A549 (cell line): ENCODE results near the gene CAMK1G. TPM values are rescaled to one million over a fixed set of nuclear protein-coding genes. Genes with fewer than 3 reads are reported as not detected.

Source experiments
- ATAC-seq, 2 experiments: fragments of 200-7000 bp in 1 of 2; fragments of >200 bp in 1 of 2; cut with Nextera tagmentation in 1 of 2; cut with Tn5 transposase in 1 of 2; 3 replicates each; pipeline versions ENCODE4 v1.8.0 to v1.9.1; 2018 to 2020; ENCODE audit warnings: mild to moderate bottlenecking in 1 of 2, moderate library complexity in 1 of 2
- CTCF ChIA-PET: fragments of 300-600 bp; sonication (Branson Sonifier 250); formaldehyde crosslinking; extraction: SDS; loops from one replicate; lab custom pipeline; 2021; ENCODE audit warnings: antibody characterized with exemption, inconsistent platforms; lab: Yijun Ruan, JAX
- POLR2A ChIA-PET: fragments of 350-600 bp; formaldehyde crosslinking; extraction: SDS; loops from one replicate; lab custom pipeline; 2021; ENCODE audit warnings: antibody characterized with exemption, inconsistent platforms; lab: Yijun Ruan, JAX
- DNase-seq, 2 experiments: peaks; one replicate each; pipeline versions ENCODE4 v3.0.0 to v3.0.0-alpha.2; 2011 to 2016; ENCODE audit warnings: low read depth in 1 of 2, low spot score in 1 of 2
- FAIRE-seq: peaks from 2 replicates; lab custom pipeline; 2011; peaks lifted over from hg19 to GRCh38; lab: Jason Lieb, UNC
- H3K27ac ChIP-seq, 2 experiments: fragments of >200 bp; sonication (Bioruptor Twin); formaldehyde crosslinking; 3 replicates each; pipeline ENCODE4 v1.5.1; 2016 to 2017
- H3K4me1 ChIP-seq: fragments of >200 bp; sonication (Bioruptor Twin); formaldehyde crosslinking; 3 replicates; pipeline ENCODE4 v1.6.1; 2016
- H3K4me2 ChIP-seq: fragments of >200 bp; sonication (Bioruptor Twin); formaldehyde crosslinking; 3 replicates; pipeline ENCODE4 v1.6.1; 2016
- H3K4me3 ChIP-seq: fragments of >200 bp; sonication (Bioruptor Twin); formaldehyde crosslinking; 3 replicates; pipeline ENCODE4 v1.5.1; 2016
- H3K9me3 ChIP-seq: fragments of >200 bp; sonication (Bioruptor Twin); formaldehyde crosslinking; 3 replicates; pipeline ENCODE4 v1.6.1; 2016
- CEBPB ChIP-seq, 2 experiments: fragments of >200 bp in 1 of 2; sonication (Bioruptor Twin) in 1 of 2; formaldehyde crosslinking in 1 of 2; IDR thresholded peaks; 2 replicates each; pipeline ENCODE4 v1.6.1; 2012 to 2016
- CTCF ChIP-seq: fragments of >200 bp; sonication (Bioruptor Twin); formaldehyde crosslinking; IDR thresholded peaks from 3 replicates; pipeline ENCODE4 v1.5.1; 2016
- EHMT2 ChIP-seq: fragments of 200-600 bp; sonication (generic); IDR thresholded peaks from 2 replicates; pipeline ENCODE4 v1.6.1; 2016; ENCODE audit warnings: antibody characterized with exemption, low read depth, mild to moderate bottlenecking, moderate library complexity
- FOSB ChIP-seq: fragments of 250-450 bp; sonication (Bioruptor Pico); IDR thresholded peaks from 2 replicates; pipeline ENCODE4 v1.5.0; 2020; ENCODE audit warnings: mild to moderate bottlenecking, moderate library complexity
- HEYL ChIP-seq: fragments of 250-450 bp; sonication (Bioruptor Pico); IDR thresholded peaks from 2 replicates; pipeline ENCODE4 v1.8.0; 2021; ENCODE audit warnings: mild to moderate bottlenecking, moderate library complexity
- HMGXB4 ChIP-seq: fragments of 250-450 bp; sonication (Bioruptor Pico); IDR thresholded peaks from 2 replicates; pipeline ENCODE4 v1.5.0; 2021; ENCODE audit warnings: mild to moderate bottlenecking, moderate library complexity, borderline replicate concordance
- HOXA7 ChIP-seq: fragments of 250-450 bp; sonication (Bioruptor Pico); IDR thresholded peaks from 2 replicates; pipeline ENCODE4 v1.5.0; 2020; ENCODE audit warnings: mild to moderate bottlenecking, moderate library complexity
- HOXB13 ChIP-seq: fragments of 250-450 bp; sonication (Bioruptor Pico); IDR thresholded peaks from 2 replicates; pipeline ENCODE4 v1.5.0; 2020; ENCODE audit warnings: low read depth, mild to moderate bottlenecking, moderate library complexity
- HOXB5 ChIP-seq: fragments of 250-450 bp; sonication (Bioruptor Pico); IDR thresholded peaks from 2 replicates; pipeline ENCODE4 v1.5.0; 2020; ENCODE audit warnings: mild to moderate bottlenecking, moderate library complexity
- MAFK ChIP-seq: fragments of 450-650 bp; IDR thresholded peaks from 2 replicates; pipeline ENCODE4 v1.6.1; 2014; ENCODE audit not compliant: partially characterized antibody
- MAZ ChIP-seq: fragments of 150-350 bp; IDR thresholded peaks from 2 replicates; pipeline ENCODE4 v1.6.1; 2014; ENCODE audit warnings: antibody characterized with exemption, low read depth, low read length, borderline replicate concordance
- NFE2L2 ChIP-seq: fragments of 150-350 bp; conservative IDR thresholded peaks from 2 replicates; pipeline ENCODE4 v1.6.1; 2014; ENCODE audit warnings: low read length
- NR3C1 ChIP-seq: fragments of >200 bp; sonication (Bioruptor Twin); formaldehyde crosslinking; IDR thresholded peaks from 3 replicates; pipeline ENCODE4 v1.6.1; 2017
- PBX3 ChIP-seq: IDR thresholded peaks from 2 replicates; pipeline ENCODE4 v1.6.1; 2012
- POLR2A ChIP-seq: IDR thresholded peaks from 2 replicates; pipeline ENCODE4 v1.6.1; 2012; ENCODE audit warnings: mild to moderate bottlenecking, low read length
- RARB ChIP-seq: fragments of 250-450 bp; sonication (Bioruptor Pico); IDR thresholded peaks from 2 replicates; pipeline ENCODE4 v1.8.0; 2021; ENCODE audit warnings: mild to moderate bottlenecking, moderate library complexity
- SREBF2 ChIP-seq: fragments of 450-650 bp; IDR thresholded peaks from 2 replicates; pipeline ENCODE4 v1.6.1; 2014; ENCODE audit warnings: mild to moderate bottlenecking, moderate library complexity
- TP53 ChIP-seq: fragments of 250-450 bp; sonication (Bioruptor Pico); IDR thresholded peaks from 2 replicates; pipeline ENCODE4 v1.5.0; 2021; ENCODE audit warnings: mild to moderate bottlenecking, moderate library complexity
- ZFP36 ChIP-seq: fragments of 450-650 bp; IDR thresholded peaks from 2 replicates; pipeline ENCODE4 v1.6.1; 2014; ENCODE audit warnings: borderline replicate concordance; ENCODE audit not compliant: partially characterized antibody
- WGBS: methylation state at CpG from one replicate; pipeline ENCODE4 v1.1.6; 2017; ENCODE audit errors: missing lambda C conversion rate; 5-methylcytosine and 5-hydroxymethylcytosine counted together
- polyA plus RNA-seq, 4 experiments: library from polyadenylated mRNA; depleted of rRNA in 3 of 4; stranded (reverse); fragments of >200 nt; fragmentation: RNase III in 1 of 4; extraction: RNeasy Plus Mini Kit Qiagen cat#74134 plus additional on column Dnase treatment in 1 of 4; gene quantifications; 2 replicates in 3 of 4; 3 replicates in 1 of 4; pipeline ENCODE4 v1.2.3, GENCODE V29; 2011 to 2017

Gene CAMK1G
- polyA plus RNA-seq, 2 of the 4 experiments (the other 2 are of a cell fraction), result 0.03 to 0.08 TPM

- Histone ChIP-seq H3K27ac (no peak overlapping the region), H3K4me3 (no peak overlapping the region), H3K4me2 (no peak overlapping the region)
- WGBS, result 61% methylated on average over 7 of the region's 7 CpGs
- FAIRE-seq (no peak), ATAC-seq (no peak)
- no peak for TF ChIP-seq HOXB5 (CRISPR knock-in tag)
- TF ChIP-seq MAZ, result no peak
- TF ChIP-seq, all 56 proteins: peak for 0
- no peaks in the 10 kb centered on the region for H3K4me1 ChIP-seq
- no peak for DNase-seq
- ChIA-PET POLR2A (no interaction called here), CTCF (interaction anchor here (0.6 to 2.8 kb wide), 11 partner anchors 7 to 436 kb away, joined by 3 to 13 read pairs (median 4); no protein-coding TSS in a partner anchor)
- no peaks in the 10 kb centered on the region for H3K9me3 ChIP-seq
Observed at GRCh38 chr1:209619696-209620486, 36.4 kb downstream of the CAMK1G start.

- ChIA-PET POLR2A (no interaction called here), CTCF (interaction anchor here (0.6 to 1.7 kb wide), 4 partner anchors 10 to 435 kb away, joined by 3 to 6 read pairs (median 4); no protein-coding TSS in a partner anchor)
- no peak for ATAC-seq
- TF ChIP-seq HOXA7 (CRISPR knock-in tag) (no peak), CTCF (no peak), TP53 (CRISPR knock-in tag) (no peak), RARB (CRISPR knock-in tag) (no peak), CEBPB (IDR thresholded peaks at IDR 0.05) (no peak), FOSB (CRISPR knock-in tag) (no peak), NR3C1 (no peak), HOXB13 (CRISPR knock-in tag) (no peak)
- no peak overlapping the region for H3K27ac ChIP-seq
- no peak for DNase-seq
- no peaks in the 10 kb centered on the region for H3K9me3 ChIP-seq
- H3K4me1 ChIP-seq, result no peaks in the 10 kb centered on the region
- no peak for FAIRE-seq
- no peak overlapping the region for H3K4me3 ChIP-seq
- 94% methylated on average over 3 of the region's 3 CpGs for WGBS
- no peak overlapping the region for H3K4me2 ChIP-seq
Observed at GRCh38 chr1:209620487-209620884, 37.0 kb downstream of the CAMK1G start.

- CTCF ChIA-PET, result no interaction called here
- no peak for DNase-seq
- FAIRE-seq, result no peak
- H3K4me3 ChIP-seq, result no peak overlapping the region
- no peaks in the 10 kb centered on the region for H3K4me1 ChIP-seq
- no peaks in the 10 kb centered on the region for H3K9me3 ChIP-seq
- ATAC-seq, result no peak
- WGBS, result 58% methylated on average over 4 of the region's 4 CpGs
- no peak overlapping the region for H3K27ac ChIP-seq
- POLR2A ChIA-PET, result no interaction called here
- no peak overlapping the region for H3K4me2 ChIP-seq
- TF ChIP-seq PBX3, result no peak
Observed at GRCh38 chr1:209621286-209621685, 37.8 kb downstream of the CAMK1G start.

GRCh38 chr1:209621741-209622655 is 38.5 kb downstream of the CAMK1G start:
- Histone ChIP-seq H3K27ac (no peak overlapping the region), H3K4me2 (no peak overlapping the region), H3K4me3 (no peak overlapping the region), H3K4me1 (no peaks in the 10 kb centered on the region), H3K9me3 (no peaks in the 10 kb centered on the region)
- FAIRE-seq (no peak), ATAC-seq (no peak), DNase-seq (no peak)
- ChIA-PET CTCF (interaction anchor here (1.7 to 2.9 kb wide), 3 partner anchors 11 to 53 kb away, joined by 4 to 11 read pairs (median 10); no protein-coding TSS in a partner anchor), POLR2A (no interaction called here)
- 76% methylated on average over 8 of the region's 11 CpGs for WGBS
- no peak for TF ChIP-seq POLR2A
- no peak for TF ChIP-seq HMGXB4 (CRISPR knock-in tag)
- no peak for TF ChIP-seq MAZ
- TF ChIP-seq TP53 (CRISPR knock-in tag), result no peak
- no peak for TF ChIP-seq HEYL (CRISPR knock-in tag)
- no peak for TF ChIP-seq MAFK
- no peak for TF ChIP-seq EHMT2
- no peak for TF ChIP-seq NFE2L2
- no peak for TF ChIP-seq HOXB5 (CRISPR knock-in tag)
- TF ChIP-seq SREBF2, result no peak
- no peak for TF ChIP-seq ZFP36
- TF ChIP-seq CTCF, result no peak
